ENCODE results near the gene RSRC1.
A peak's percentile ranks its signal among the peaks of the same experiment; 100 is the strongest.
"Not testable (repeated sequence)": the region's sequence is repeated elsewhere in the genome, so short reads cannot be mapped to it uniquely, and the experiment has no call there.

RSRC1 gene

GRCh38 chr3:158337110-158337509 lies 227.2 kb downstream of the RSRC1 start:
- no peak for DNase-seq

DNA sequence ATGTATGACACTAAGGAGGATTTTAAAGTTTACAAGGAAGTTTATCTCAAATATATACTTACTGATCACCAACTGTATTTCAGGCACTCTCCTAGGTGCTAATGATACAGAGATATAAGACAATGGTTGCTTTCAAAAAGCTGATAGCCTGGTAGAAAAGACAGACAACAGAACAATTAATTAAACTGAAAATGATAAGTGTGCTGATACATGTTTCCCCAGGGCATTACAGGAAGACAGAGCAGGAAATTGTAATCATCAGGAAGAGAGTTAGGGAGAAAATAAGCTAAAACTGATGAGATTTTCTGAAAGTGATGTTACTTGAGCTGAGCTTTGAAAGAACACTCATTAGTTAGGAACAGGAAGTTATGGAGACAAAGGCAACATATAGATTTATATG lies 229.7 kb downstream of the RSRC1 start:
- no peak for DNase-seq

- DNase-seq, result not testable (repeated sequence)
These were observed 231.1 kb downstream of the RSRC1 start for GRCh38 chr3:158340951-158341350.

GRCh38 chr3:158347966-158348365 lies 238.1 kb downstream of the RSRC1 start:
- DNase-seq, result no peak

- no peak for DNase-seq
These were observed 241.1 kb downstream of the RSRC1 start for GRCh38 chr3:158350971-158351370.

DNA sequence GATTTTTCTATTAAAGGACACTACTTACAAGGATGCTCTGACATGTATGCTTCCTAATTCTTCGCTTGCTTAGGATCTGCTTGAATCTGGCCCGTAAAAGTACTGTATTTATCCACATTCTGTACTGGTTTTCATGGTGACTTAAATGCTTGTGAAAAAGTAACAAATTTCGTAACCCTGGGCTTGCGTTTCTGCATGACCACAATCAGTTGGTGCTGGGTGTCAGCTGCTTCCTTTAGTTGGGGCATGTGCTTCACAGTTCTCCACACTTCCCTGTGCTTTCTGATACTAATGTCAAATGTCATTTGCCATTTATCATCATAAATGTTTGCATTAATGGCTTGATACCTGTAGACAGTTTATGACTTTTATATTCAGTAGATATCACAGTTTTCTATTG lies 242.7 kb downstream of the RSRC1 start:
- peak; percentile 95 for DNase-seq

- no peak for DNase-seq
These were observed 244.8 kb downstream of the RSRC1 start for GRCh38 chr3:158354713-158355112.

DNA sequence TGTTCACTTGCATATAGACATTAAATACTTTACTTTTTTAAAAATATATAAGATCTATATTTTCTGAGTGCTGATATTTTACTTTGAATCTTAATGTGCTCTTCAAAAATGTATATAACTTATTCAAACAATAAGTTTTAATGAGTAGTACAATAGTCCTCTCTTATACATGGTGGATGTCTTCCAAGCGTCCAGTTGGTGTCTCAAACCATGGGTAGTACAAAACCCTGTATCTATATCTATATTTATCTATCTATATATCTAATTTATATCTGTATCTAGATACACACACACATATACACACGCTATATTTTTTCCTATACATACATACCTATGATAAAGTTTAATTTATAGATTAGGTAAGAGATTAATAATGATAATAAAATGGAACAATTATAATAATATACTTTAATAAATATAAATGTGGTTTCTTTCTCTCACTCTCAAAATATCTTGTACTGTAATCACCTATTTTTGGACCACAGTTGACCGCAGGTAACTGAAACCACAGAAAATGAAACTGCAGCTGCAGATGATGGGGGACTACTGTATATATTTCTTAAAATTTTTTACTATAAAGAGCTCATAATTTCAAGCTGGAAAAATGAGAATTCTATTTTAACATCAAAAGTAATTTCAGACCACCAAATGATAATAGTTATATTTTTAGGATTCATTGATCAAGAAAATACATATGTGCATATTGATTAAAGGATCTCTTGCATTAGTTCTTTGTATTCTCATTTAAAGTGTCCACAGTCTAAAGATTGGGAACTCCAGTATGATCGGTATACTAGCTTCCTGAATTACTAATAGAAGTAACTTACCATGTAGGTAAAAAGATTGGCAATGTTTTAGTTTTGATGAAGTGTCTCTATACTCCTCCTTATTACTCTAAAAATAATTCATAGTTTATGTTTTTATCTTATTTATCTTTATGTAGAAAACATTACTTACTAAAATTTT lies 246.0 kb downstream of the RSRC1 start:
- DNase-seq, result no peak

GRCh38 chr3:158359339-158359738 lies 249.4 kb downstream of the RSRC1 start:
- no peak for DNase-seq

DNA sequence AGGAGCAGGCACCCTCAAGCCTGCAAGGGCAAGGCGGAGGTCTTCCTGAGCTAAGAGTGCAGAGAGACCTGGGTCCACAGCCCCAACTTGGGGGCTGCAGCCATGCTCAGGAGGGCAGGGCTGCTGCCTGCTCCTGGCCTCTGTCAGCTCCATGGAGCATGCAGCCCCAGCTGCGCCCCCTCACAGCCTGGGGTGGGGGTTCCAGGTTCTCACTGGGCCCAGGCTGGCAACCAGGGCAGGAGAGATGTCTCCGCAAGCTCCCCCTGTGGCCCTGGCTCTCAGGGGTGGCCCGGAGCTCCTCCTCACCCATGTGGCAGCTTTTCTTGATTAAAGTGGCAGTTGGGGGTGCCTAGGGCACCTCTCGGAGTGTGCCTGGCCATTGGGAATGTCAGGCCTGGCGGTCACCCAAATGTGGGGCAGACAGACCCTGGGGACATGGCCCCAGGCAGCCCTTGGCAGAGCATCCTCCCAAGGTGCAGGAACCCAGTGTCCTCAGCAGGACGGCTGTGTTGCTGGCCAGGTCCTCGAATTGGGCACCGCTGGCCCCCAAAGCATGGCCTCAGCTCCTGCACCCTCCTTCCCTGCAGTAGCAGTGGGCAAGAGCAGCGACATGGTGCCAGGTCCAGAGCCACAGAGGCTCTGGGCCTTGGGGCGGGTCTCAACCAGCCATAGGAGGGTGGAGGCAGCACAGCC lies 251.0 kb downstream of the RSRC1 start:
- DNase-seq, result no peak

DNA sequence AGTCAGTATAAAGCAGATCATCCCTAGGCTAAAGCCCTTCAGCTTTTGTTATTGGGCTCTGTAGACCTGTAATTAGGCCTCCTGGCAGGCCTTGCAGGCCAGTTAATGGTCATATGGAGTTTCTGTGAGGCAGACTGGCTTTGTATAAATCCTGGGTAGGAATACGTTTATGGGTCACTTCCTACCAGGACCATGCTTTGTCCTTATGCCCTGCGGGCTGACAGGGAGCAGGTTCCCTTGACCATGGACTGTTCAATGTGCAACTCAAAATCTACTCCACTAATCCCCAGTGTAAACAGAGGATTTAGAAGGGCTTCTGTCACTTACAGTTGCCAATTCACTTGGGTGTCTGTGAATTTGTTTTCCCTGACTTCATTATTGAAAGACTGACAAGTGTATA lies 258.4 kb downstream of the RSRC1 start:
- DNase-seq, result no peak

DNA sequence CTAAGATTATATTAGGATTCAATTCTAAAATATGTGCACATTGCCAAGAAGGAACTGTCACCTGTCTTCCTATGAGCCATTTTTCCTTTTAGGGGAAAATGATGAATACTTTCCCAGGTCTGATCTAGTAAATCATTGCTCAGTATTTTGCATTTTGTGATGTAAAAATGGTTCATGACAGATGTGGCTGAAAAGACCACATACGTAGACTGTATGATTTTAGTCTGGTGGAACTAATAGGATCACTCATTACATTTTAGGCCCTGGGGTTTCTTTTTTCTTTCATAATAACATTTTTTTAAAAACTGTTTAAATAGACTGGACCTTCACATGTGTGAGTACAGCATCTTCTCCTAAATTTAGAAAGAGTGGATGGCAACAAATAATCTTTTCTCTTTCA lies 259.4 kb downstream of the RSRC1 start:
- no peak for DNase-seq

DNA sequence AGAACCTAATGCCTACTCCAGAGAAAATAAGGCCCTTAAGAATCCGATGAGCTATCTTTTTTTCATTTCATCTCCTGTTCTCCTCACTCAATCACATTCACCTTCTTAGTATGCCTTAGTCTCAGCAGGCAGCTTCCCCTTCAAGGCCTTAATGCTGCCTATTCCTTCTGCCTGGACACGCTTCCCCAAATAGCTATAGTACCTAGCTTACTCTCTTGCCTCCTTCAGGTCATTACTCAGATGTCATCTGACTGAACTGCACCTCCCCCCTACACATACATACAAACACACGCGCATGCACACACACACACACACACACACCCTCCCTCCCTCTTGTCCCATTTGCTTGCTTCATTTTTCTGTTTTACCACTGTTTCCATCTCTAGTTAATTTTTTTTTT lies 269.6 kb downstream of the RSRC1 start:
- peak; percentile 42 for DNase-seq

GRCh38 chr3:158381262-158381868 lies 271.5 kb downstream of the RSRC1 start:
- DNase-seq, result no peak

DNA sequence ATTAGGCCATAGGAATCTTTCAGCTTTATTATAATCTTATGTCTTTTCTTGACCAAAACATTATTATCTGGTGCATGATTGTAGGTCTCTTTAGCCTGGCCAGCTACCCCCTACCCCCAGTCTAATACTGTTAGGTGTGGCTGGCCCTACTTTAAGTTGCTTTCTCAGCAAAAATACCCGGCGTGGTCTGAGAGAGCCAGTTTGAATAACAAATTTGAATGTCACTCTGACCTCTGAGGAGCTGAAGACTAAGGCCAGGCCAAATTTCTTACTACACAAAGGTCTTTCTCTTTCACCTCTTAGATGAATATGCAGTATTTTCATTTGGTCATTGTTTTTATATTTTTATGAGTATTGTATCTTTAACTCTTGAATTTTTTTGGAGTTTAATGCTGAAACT lies 272.6 kb downstream of the RSRC1 start:
- no peak for DNase-seq

- DNase-seq, result no peak
These were observed 274.1 kb downstream of the RSRC1 start for GRCh38 chr3:158384019-158384418.

DNA sequence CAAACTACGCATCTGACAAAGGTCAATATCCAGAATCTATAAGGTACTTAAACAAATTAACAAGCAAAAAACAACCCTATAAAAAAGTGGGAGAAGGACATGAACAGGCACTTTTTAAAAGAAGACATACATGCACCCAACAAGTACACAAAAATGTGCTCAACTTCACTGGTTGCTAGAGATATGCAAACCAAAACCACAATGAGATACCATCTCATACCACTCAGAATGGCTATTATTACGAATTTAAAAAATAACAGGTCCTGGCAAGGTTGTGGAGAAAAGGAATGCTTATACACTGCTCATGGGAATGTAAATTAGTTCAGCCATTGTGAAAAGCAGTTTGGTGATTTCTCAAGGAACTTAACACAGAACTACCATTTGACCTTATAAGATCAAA lies 285.5 kb downstream of the RSRC1 start:
- no peak for DNase-seq

GRCh38 chr3:158402590-158402989 lies 292.7 kb downstream of the RSRC1 start:
- no peak for DNase-seq

DNA sequence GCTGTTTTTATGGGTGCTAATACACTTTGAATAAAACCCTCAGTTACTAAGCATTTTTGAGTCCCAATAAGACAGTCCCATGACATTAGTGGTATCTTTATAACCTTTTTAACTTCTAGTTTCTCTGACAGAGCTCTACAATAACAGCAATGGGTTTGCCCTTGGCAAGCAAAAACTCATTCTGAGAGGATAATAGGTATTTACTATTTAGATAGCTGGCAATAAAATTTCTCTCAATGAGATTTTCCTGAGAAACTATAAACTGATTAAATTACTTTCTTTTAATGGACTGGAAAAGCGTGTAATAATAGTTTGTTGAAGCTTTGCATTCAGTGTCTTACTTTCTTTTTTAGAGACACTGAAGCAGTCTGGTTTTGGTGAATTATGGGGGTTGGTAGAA lies 293.1 kb downstream of the RSRC1 start:
- no peak for DNase-seq

DNA sequence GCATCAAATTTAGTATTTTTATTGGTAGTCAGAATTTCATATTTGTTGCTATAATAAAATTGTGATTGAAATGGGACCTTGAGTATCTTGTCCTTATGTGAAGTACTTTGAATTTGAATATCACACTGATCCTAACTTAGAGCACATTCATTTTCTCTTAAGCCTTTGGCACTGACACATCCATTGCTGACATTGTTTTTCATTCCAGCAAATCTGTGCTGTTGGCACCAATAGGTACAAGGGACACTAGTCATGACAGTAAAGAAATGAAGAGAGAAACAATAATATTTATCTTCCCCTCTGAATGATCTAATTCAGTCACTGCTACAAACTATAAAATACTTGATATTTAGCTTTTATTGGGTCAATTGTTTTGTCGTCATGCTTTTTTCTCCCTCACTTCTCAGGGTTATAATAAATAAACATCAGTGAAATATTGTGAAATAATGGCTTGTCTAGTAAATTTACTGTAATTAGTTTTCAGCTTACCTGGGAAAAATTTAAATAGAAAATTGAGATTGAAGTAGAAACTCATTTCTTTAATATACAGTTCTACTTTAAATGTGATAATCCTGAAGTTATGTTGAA lies 294.3 kb downstream of the RSRC1 start:
- DNase-seq, result no peak

DNA sequence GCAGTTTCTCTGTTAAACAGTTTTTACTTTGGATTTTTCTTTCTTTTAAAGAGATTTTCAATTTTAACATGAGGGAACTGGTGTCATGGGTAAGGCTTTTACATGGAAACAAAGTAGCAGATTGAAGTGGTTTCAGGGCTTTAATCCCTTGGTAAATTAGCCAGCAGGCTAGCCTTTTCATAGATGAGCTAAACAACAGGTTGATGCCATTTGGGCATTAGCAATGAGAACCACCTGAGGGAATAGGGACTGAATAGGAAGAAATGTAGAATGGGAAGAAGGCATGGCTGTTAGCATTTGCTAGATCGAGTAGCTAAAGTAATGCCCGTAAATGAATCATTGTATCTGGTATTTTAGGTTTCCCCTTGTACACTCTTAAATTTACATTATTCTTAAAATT lies 295.6 kb downstream of the RSRC1 start:
- DNase-seq, result no peak

DNA sequence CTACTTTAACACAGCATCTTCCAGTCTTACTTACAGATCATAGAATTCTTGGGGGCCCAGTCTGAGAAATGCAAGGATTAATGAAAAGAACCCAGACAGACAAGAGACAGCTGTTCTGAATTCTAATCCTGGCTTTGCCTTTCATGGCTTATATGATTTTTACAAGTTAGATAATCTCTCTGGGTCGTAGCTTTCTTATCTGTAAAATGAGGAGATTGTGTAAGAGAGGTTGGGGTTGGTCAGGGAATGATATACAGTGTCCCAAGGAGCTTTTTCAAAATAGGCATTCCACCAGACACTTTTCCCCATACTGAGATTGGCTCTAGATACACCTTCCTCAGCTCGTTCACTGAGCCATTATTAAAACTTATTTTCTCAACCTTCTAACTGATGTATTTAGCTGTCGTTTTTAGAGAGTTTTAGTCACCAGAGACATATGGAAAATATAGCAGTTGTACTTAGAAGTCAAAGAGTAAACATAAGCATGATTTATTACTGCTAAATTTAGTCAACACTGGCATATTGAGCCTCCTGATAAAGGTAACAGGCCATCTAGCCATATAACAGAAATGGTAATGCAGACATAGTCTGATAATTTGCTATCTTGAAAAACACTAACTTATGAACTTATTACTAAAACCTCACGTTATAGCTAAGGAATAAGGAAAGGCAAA lies 298.1 kb downstream of the RSRC1 start:
- no peak for DNase-seq

DNA sequence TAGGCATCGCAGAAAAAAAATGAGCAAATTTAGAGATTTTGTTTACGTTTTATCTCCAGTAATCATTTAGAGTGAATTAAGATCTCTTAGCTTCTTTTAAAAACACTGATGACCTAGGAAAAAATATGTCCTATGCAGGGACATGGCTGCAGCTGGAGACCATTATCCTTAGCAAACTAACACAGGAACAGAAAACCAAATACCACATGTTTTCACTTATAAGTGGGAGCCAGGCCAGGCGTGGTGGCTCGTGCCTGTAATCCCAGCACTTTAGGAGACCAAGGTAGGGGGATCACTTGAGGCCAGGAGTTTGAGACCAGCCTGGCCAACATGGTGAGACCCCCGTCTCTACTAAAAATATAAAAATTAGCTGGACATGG lies 298.6 kb downstream of the RSRC1 start:
- not testable (repeated sequence) for DNase-seq
